ENCODE results near the gene EIPR1. TPM values are rescaled to one million over a fixed set of nuclear protein-coding genes. Genes with fewer than 3 reads are reported as not detected.
A peak's percentile ranks its signal among the peaks of the same experiment; 100 is the strongest.
"Not testable (repeated sequence)": the region's sequence is repeated elsewhere in the genome, so short reads cannot be mapped to it uniquely, and the experiment has no call there.

EIPR1 gene
- total RNA-seq, 2 experiments from 2014 or later, result 33.6 to 35.1 TPM

GRCh38 chr2:3294069-3294468, 83.5 kb downstream of the EIPR1 start:
- CTCF ChIA-PET, result no interaction called here
- Mint-ChIP-seq H3K27me3 (ENCODE audit: low read depth) (no peaks in the 10 kb centered on the region), H3K4me1 (ENCODE audit: low read depth) (no peaks in the 10 kb centered on the region), H3K36me3 (ENCODE audit: low read depth) (peaks cover 6% of the 10 kb centered on the region), H3K9me3 (peaks cover 2% of the 10 kb centered on the region), H3K4me3 (no peak overlapping the region), H3K27ac (no peak overlapping the region)
- intact Hi-C loops (cut with micrococcal nuclease), result no loop called here
- no peak for DNase-seq

- no peak overlapping the region for H3K4me3 Mint-ChIP-seq
- CTCF ChIA-PET, result no interaction called here
- no peak overlapping the region for H3K27ac Mint-ChIP-seq
Observed at GRCh38 chr2:3293221-3293620, 84.4 kb downstream of the EIPR1 start.

GRCh38 chr2:3292416-3292815, 85.2 kb downstream of the EIPR1 start:
- CTCF ChIA-PET, result no interaction called here
- DNase-seq, result no peak
- peaks cover 9% of the 10 kb centered on the region for H3K36me3 Mint-ChIP-seq (ENCODE audit: low read depth)
- H3K4me1 Mint-ChIP-seq (ENCODE audit: low read depth), result no peaks in the 10 kb centered on the region
- H3K27me3 Mint-ChIP-seq (ENCODE audit: low read depth), result no peaks in the 10 kb centered on the region
- intact Hi-C loops (cut with micrococcal nuclease), result no loop called here
- H3K4me3 Mint-ChIP-seq, result no peak overlapping the region
- peaks cover 2% of the 10 kb centered on the region for H3K9me3 Mint-ChIP-seq
- H3K27ac Mint-ChIP-seq, result no peak overlapping the region

More at GRCh38 chr2:3293221-3293620, 84.4 kb downstream of the EIPR1 start:
- intact Hi-C loops (cut with micrococcal nuclease), result no loop called here
- H3K4me1 Mint-ChIP-seq (ENCODE audit: low read depth), result no peaks in the 10 kb centered on the region
- H3K27me3 Mint-ChIP-seq (ENCODE audit: low read depth), result no peaks in the 10 kb centered on the region
- DNase-seq, result no peak
- H3K9me3 Mint-ChIP-seq, result peaks cover 2% of the 10 kb centered on the region
- peaks cover 7% of the 10 kb centered on the region for H3K36me3 Mint-ChIP-seq (ENCODE audit: low read depth)

GRCh38 chr2:3291750-3292149, 85.9 kb downstream of the EIPR1 start:
- no peak overlapping the region for H3K27ac Mint-ChIP-seq

GRCh38 chr2:3291113-3291512, 86.5 kb downstream of the EIPR1 start:
- intact Hi-C loops (cut with micrococcal nuclease), result no loop called here
- no peaks in the 10 kb centered on the region for H3K4me1 Mint-ChIP-seq (ENCODE audit: low read depth)
- CTCF ChIA-PET, result no interaction called here
- H3K4me3 Mint-ChIP-seq, result no peak overlapping the region
- H3K9me3 Mint-ChIP-seq, result peaks cover 2% of the 10 kb centered on the region
- no peak overlapping the region for H3K27ac Mint-ChIP-seq
- no peak for DNase-seq
- no peaks in the 10 kb centered on the region for H3K27me3 Mint-ChIP-seq (ENCODE audit: low read depth)
- peaks cover 12% of the 10 kb centered on the region for H3K36me3 Mint-ChIP-seq (ENCODE audit: low read depth)

More at GRCh38 chr2:3291750-3292149, 85.9 kb downstream of the EIPR1 start:
- intact Hi-C loops (cut with micrococcal nuclease), result no loop called here
- H3K4me3 Mint-ChIP-seq, result no peak overlapping the region
- H3K27me3 Mint-ChIP-seq (ENCODE audit: low read depth), result no peaks in the 10 kb centered on the region
- CTCF ChIA-PET, result no interaction called here
- DNase-seq, result no peak
- peaks cover 2% of the 10 kb centered on the region for H3K9me3 Mint-ChIP-seq
- H3K4me1 Mint-ChIP-seq (ENCODE audit: low read depth), result no peaks in the 10 kb centered on the region
- peaks cover 12% of the 10 kb centered on the region for H3K36me3 Mint-ChIP-seq (ENCODE audit: low read depth)

- H3K27me3 Mint-ChIP-seq (ENCODE audit: low read depth), result no peaks in the 10 kb centered on the region
- H3K4me1 Mint-ChIP-seq (ENCODE audit: low read depth), result no peaks in the 10 kb centered on the region
- H3K9me3 Mint-ChIP-seq, result peaks cover 2% of the 10 kb centered on the region
- DNase-seq, result no peak
- H3K4me3 Mint-ChIP-seq, result no peak overlapping the region
- CTCF ChIA-PET, result no interaction called here
- peaks cover 12% of the 10 kb centered on the region for H3K36me3 Mint-ChIP-seq (ENCODE audit: low read depth)
- intact Hi-C loops (cut with micrococcal nuclease), result no loop called here
- H3K27ac Mint-ChIP-seq, result no peak overlapping the region
Observed at GRCh38 chr2:3290655-3291054, 87.0 kb downstream of the EIPR1 start.

GRCh38 chr2:3289971-3290370, 87.6 kb downstream of the EIPR1 start:
- Mint-ChIP-seq H3K4me1 (ENCODE audit: low read depth) (no peaks in the 10 kb centered on the region), H3K27me3 (ENCODE audit: low read depth) (no peaks in the 10 kb centered on the region), H3K36me3 (ENCODE audit: low read depth) (peaks cover 12% of the 10 kb centered on the region), H3K9me3 (peaks cover 2% of the 10 kb centered on the region), H3K27ac (peak overlapping the region; percentile 6), H3K4me3 (no peak overlapping the region)
- CTCF ChIA-PET, result no interaction called here
- no peak for DNase-seq
- intact Hi-C loops (cut with micrococcal nuclease), result no loop called here

- peaks cover 2% of the 10 kb centered on the region for H3K9me3 Mint-ChIP-seq
- DNase-seq, result no peak
- H3K4me1 Mint-ChIP-seq (ENCODE audit: low read depth), result peaks cover 2% of the 10 kb centered on the region
- peaks cover 14% of the 10 kb centered on the region for H3K36me3 Mint-ChIP-seq (ENCODE audit: low read depth)
- no peak overlapping the region for H3K4me3 Mint-ChIP-seq
- peak overlapping the region; percentile 6 for H3K27ac Mint-ChIP-seq
- H3K27me3 Mint-ChIP-seq (ENCODE audit: low read depth), result no peaks in the 10 kb centered on the region
- CTCF ChIA-PET, result no interaction called here
- intact Hi-C loops (cut with micrococcal nuclease), result no loop called here
Observed at GRCh38 chr2:3289526-3289925, 88.1 kb downstream of the EIPR1 start.

GRCh38 chr2:3289171-3289515, 88.5 kb downstream of the EIPR1 start:
- Mint-ChIP-seq H3K27ac (no peak overlapping the region), H3K4me3 (no peak overlapping the region), H3K36me3 (ENCODE audit: low read depth) (peaks cover 14% of the 10 kb centered on the region), H3K27me3 (ENCODE audit: low read depth) (no peaks in the 10 kb centered on the region), H3K9me3 (peaks cover 2% of the 10 kb centered on the region), H3K4me1 (ENCODE audit: low read depth) (peaks cover 2% of the 10 kb centered on the region)
- intact Hi-C loops (cut with micrococcal nuclease), result no loop called here
- CTCF ChIA-PET, result no interaction called here
- DNase-seq, result no peak

- peaks cover 2% of the 10 kb centered on the region for H3K9me3 Mint-ChIP-seq
- peaks cover 2% of the 10 kb centered on the region for H3K4me1 Mint-ChIP-seq (ENCODE audit: low read depth)
- no peaks in the 10 kb centered on the region for H3K27me3 Mint-ChIP-seq (ENCODE audit: low read depth)
- no peak for DNase-seq
- CTCF ChIA-PET, result no interaction called here
- H3K36me3 Mint-ChIP-seq (ENCODE audit: low read depth), result peaks cover 14% of the 10 kb centered on the region
- no peak overlapping the region for H3K27ac Mint-ChIP-seq
- no peak overlapping the region for H3K4me3 Mint-ChIP-seq
- intact Hi-C loops (cut with micrococcal nuclease), result no loop called here
Observed at GRCh38 chr2:3288470-3289170, 89.0 kb downstream of the EIPR1 start.

- no peak overlapping the region for H3K4me3 Mint-ChIP-seq
- DNase-seq, result no peak
- no peak overlapping the region for H3K27ac Mint-ChIP-seq
- intact Hi-C loops (cut with micrococcal nuclease), result no loop called here
- H3K27me3 Mint-ChIP-seq (ENCODE audit: low read depth), result no peaks in the 10 kb centered on the region
- peaks cover 2% of the 10 kb centered on the region for H3K9me3 Mint-ChIP-seq
- CTCF ChIA-PET, result interaction anchor here (0.9 kb wide), 1 partner anchor 99 kb away, joined by 3 read pairs; no protein-coding TSS in a partner anchor
- H3K36me3 Mint-ChIP-seq (ENCODE audit: low read depth), result peaks cover 14% of the 10 kb centered on the region
- H3K4me1 Mint-ChIP-seq (ENCODE audit: low read depth), result peaks cover 2% of the 10 kb centered on the region
Observed at GRCh38 chr2:3287896-3288295, 89.7 kb downstream of the EIPR1 start.

- CTCF ChIA-PET; H3K27ac Mint-ChIP-seq; intact Hi-C loops (cut with micrococcal nuclease); H3K9me3 Mint-ChIP-seq; DNase-seq; H3K4me3 Mint-ChIP-seq; H3K4me1 Mint-ChIP-seq (ENCODE audit: low read depth); H3K27me3 Mint-ChIP-seq (ENCODE audit: low read depth): not testable (repeated sequence)
- H3K36me3 Mint-ChIP-seq (ENCODE audit: low read depth), result peaks cover 11% of the 10 kb centered on the region
Observed at GRCh38 chr2:3286646-3287036, 91.0 kb downstream of the EIPR1 start.

- intact Hi-C loops (cut with micrococcal nuclease), result no loop called here
- peaks cover 2% of the 10 kb centered on the region for H3K9me3 Mint-ChIP-seq
- no peaks in the 10 kb centered on the region for H3K27me3 Mint-ChIP-seq (ENCODE audit: low read depth)
Observed at GRCh38 chr2:3285901-3286645, 91.5 kb downstream of the EIPR1 start.

More at GRCh38 chr2:3285901-3286645, 91.5 kb downstream of the EIPR1 start:
- Mint-ChIP-seq H3K4me1 (ENCODE audit: low read depth) (peaks cover 2% of the 10 kb centered on the region), H3K4me3 (no peak overlapping the region), H3K36me3 (ENCODE audit: low read depth) (peaks cover 12% of the 10 kb centered on the region), H3K27ac (no peak overlapping the region)
- no peak for DNase-seq
- CTCF ChIA-PET, result no interaction called here
